Measurements from ENCODE around the gene SEC61B.
A peak's percentile ranks its signal among the peaks of the same experiment; 100 is the strongest.

SEC61B gene

GRCh38 chr9:99221621-99222415, at the start of gene SEC61B, which contains the start of gene ALG2:
Gene SEC61B, plus strand, starts transcription at chr9:99222282. Its CDS starts 82 bp downstream, at chr9:99222364.
Gene ALG2, minus strand, starts transcription at chr9:99221942. Its CDS starts 48 bp downstream, at chr9:99221894.
- peak; percentile 98 for DNase-seq

GRCh38 chr9:99173570-99174504, 48.2 kb upstream of the SEC61B start:
- no peak for DNase-seq

- DNase-seq: no peak
Observed at GRCh38 chr9:99176527-99177013, 45.5 kb upstream of the SEC61B start.

- DNase-seq: no peak
Observed at GRCh38 chr9:99177576-99178366, 44.3 kb upstream of the SEC61B start.

GRCh38 chr9:99178912-99179872, 42.9 kb upstream of the SEC61B start:
- DNase-seq: no peak

GRCh38 chr9:99180199-99180598, 41.9 kb upstream of the SEC61B start:
- DNase-seq: peak; percentile 62

GRCh38 chr9:99180662-99181061, 41.4 kb upstream of the SEC61B start:
- no peak for DNase-seq

- no peak for DNase-seq
Observed at GRCh38 chr9:99181206-99181605, 40.9 kb upstream of the SEC61B start.

GRCh38 chr9:99181621-99182020, 40.5 kb upstream of the SEC61B start:
- peak; percentile 26 for DNase-seq

- no peak for DNase-seq
Observed at GRCh38 chr9:99182356-99182755, 39.7 kb upstream of the SEC61B start.

- no peak for DNase-seq
Observed at GRCh38 chr9:99183616-99184015, 38.5 kb upstream of the SEC61B start.

- DNase-seq: no peak
Observed at GRCh38 chr9:99184110-99184474, 38.0 kb upstream of the SEC61B start.

GRCh38 chr9:99184475-99185347, 37.4 kb upstream of the SEC61B start:
- DNase-seq: peak; percentile 91

GRCh38 chr9:99185348-99185632, 36.8 kb upstream of the SEC61B start:
- DNase-seq: no peak

- no peak for DNase-seq
Observed at GRCh38 chr9:99185934-99186333, 36.1 kb upstream of the SEC61B start.

- no peak for DNase-seq
Observed at GRCh38 chr9:99187311-99187710, 34.8 kb upstream of the SEC61B start.

GRCh38 chr9:99189186-99189585, 32.9 kb upstream of the SEC61B start:
- DNase-seq: no peak

- no peak for DNase-seq
Observed at GRCh38 chr9:99189887-99190596, 32.0 kb upstream of the SEC61B start.

- no peak for DNase-seq
Observed at GRCh38 chr9:99190597-99191283, 31.3 kb upstream of the SEC61B start.

All from hematopoietic multipotent progenitor cell treated with erythropoietin and hydrocortisone succinate and interleukin-3 and kit ligand, for 6 days (in vitro differentiated cells).